ENCODE measurements around the gene NXPE2.

DNA sequence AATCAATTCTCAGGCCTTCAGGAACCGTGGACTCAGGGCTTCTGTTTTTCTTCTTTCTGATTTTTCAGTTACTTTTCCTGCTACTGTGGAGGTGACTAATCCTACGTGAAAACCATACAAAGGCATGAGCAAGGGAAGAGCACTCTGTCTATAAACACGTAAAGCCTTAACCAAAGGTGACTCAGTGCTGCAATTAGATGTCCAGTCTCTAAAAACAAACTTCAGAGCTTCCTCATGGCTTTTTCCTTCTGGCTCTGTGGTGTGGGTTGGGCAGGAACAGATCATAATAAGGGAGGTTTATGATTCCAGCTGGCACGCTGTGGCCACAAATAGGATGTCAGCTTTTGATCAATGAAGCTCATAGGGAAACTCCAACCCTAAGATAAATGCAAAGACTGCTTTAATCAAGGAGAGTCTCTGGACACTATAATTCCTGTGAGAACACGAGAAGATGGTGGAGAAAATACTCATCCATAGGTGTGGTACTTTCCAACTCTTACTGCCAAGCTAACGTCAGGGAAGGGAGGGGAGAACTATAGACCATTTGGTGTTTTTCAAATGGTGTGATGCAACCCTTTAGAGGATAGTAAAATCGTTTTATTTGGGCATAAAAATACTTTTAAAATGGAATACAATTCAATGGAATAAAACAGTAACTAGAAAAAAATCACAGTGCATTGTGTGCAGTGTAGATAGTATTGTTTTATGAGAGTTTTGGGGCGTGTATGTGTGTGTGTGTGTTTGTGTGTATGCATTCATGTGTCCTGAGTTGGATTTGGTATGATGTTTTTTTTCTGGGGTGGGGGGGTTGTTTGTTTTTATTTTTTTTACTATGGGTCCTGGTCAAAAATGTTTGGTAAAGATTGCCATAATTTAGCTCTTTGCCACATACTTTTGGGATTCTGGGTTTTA lies at the start of gene NXPE2:
- no peak for TF ChIP-seq CTCF (CRISPR knock-in tag; IDR thresholded peaks at IDR 0.05)
- no peak for TF ChIP-seq DPF2 (CRISPR knock-in tag; IDR thresholded peaks at IDR 0.05; ENCODE audit: borderline replicate concordance, low read depth)
- no peak for TF ChIP-seq HCFC1 (IDR thresholded peaks at IDR 0.05; ENCODE audit: low read depth, low read length)
- TF ChIP-seq TCF12 (IDR thresholded peaks at IDR 0.05), result no peak
- TF ChIP-seq TCF12 (CRISPR knock-in tag; IDR thresholded peaks at IDR 0.05), result no peak
- TF ChIP-seq SPEN (CRISPR knock-in tag; IDR thresholded peaks at IDR 0.05; ENCODE audit: low read depth), result no peak
- no peak for TF ChIP-seq ZNF569 (CRISPR knock-in tag; IDR thresholded peaks at IDR 0.05; ENCODE audit: borderline replicate concordance)
- no peak for TF ChIP-seq ZNF24 (IDR thresholded peaks at IDR 0.05)
- no peak for TF ChIP-seq TAF1 (CRISPR knock-in tag; IDR thresholded peaks at IDR 0.05)
- TF ChIP-seq HNRNPH1 (optimal IDR thresholded peaks at IDR 0.05; ENCODE audit: low read depth, low read length), result no peak
- TF ChIP-seq ZNF496 (CRISPR knock-in tag; IDR thresholded peaks at IDR 0.05; ENCODE audit: insufficient replicate concordance), result no peak
- no peak for TF ChIP-seq ZNF687 (CRISPR knock-in tag; IDR thresholded peaks at IDR 0.05)
